Glomerular visceral epithelial cell (primary cell): ENCODE measurements around the gene SOX18.
"Not testable (repeated sequence)": the region's sequence is repeated elsewhere in the genome, so short reads cannot be mapped to it uniquely, and the experiment has no call there.

Source experiments
- DNase-seq: peaks from one replicate; pipeline ENCODE4 v3.0.0-alpha.2; 2016; ENCODE audit errors: extremely low spot score

Gene SOX18

GRCh38 chr20:64049060-64049877 lies at the start of gene SOX18:
Gene SOX18 (minus strand): TSS chr20:64049639. CDS start chr20:64049516, 123 bp downstream.
- DNase-seq = no peak

- no peak for DNase-seq
Measured at GRCh38 chr20:64098471-64099013, 49.1 kb upstream of the SOX18 start.

GRCh38 chr20:64096535-64096934 lies 47.1 kb upstream of the SOX18 start:
- no peak for DNase-seq

- no peak for DNase-seq
Measured at GRCh38 chr20:64095927-64096326, 46.5 kb upstream of the SOX18 start.

GRCh38 chr20:64095455-64095854 lies 46.0 kb upstream of the SOX18 start:
- no peak for DNase-seq

- no peak for DNase-seq
Measured at GRCh38 chr20:64093013-64093503, 43.6 kb upstream of the SOX18 start.

- DNase-seq = no peak
Measured at GRCh38 chr20:64092258-64093012, 43.0 kb upstream of the SOX18 start.

- no peak for DNase-seq
Measured at GRCh38 chr20:64091770-64092169, 42.3 kb upstream of the SOX18 start.

- DNase-seq = no peak
Measured at GRCh38 chr20:64091340-64091739, 41.9 kb upstream of the SOX18 start.

GRCh38 chr20:64090165-64090564 lies 40.7 kb upstream of the SOX18 start:
- DNase-seq = no peak

GRCh38 chr20:64088586-64088985 lies 39.1 kb upstream of the SOX18 start:
- DNase-seq = not testable (repeated sequence)

GRCh38 chr20:64087226-64087825 lies 37.9 kb upstream of the SOX18 start:
- DNase-seq = not testable (repeated sequence)

- DNase-seq = no peak
Measured at GRCh38 chr20:64086801-64087200, 37.4 kb upstream of the SOX18 start.

- no peak for DNase-seq
Measured at GRCh38 chr20:64084685-64085152, 35.3 kb upstream of the SOX18 start.

- DNase-seq = no peak
Measured at GRCh38 chr20:64083804-64084684, 34.6 kb upstream of the SOX18 start, which contains the start of gene LKAAEAR1. Gene LKAAEAR1 (minus strand): TSS chr20:64084398. CDS start chr20:64084219, 179 bp downstream.

- peak; percentile 82 for DNase-seq
Measured at GRCh38 chr20:64083378-64083803, 34.0 kb upstream of the SOX18 start.

GRCh38 chr20:64082820-64083377 lies 33.5 kb upstream of the SOX18 start:
- no peak for DNase-seq

GRCh38 chr20:64082126-64082731 lies 32.8 kb upstream of the SOX18 start:
- no peak for DNase-seq

- no peak for DNase-seq
Measured at GRCh38 chr20:64081624-64081964, 32.2 kb upstream of the SOX18 start.
